Endothelial cell of umbilical vein (primary cell): ENCODE results near the gene BCL7C. TPM values are rescaled to one million over a fixed set of nuclear protein-coding genes. Genes with fewer than 3 reads are reported as not detected.

ENCODE experiments used
- BruUV-seq: library from RNA; stranded (reverse); fragments of 400-500 nt; replicated peaks from 2 replicates; lab custom pipeline; 2021; lab: Mats Ljungman, UMichigan
- CTCF ChIA-PET: fragments of 300-600, 350-600 bp; sonication (Branson Sonifier 250); formaldehyde crosslinking; loops from one replicate; lab custom pipeline; 2021; ENCODE audit warnings: antibody characterized with exemption, inconsistent platforms; lab: Charles Lee
- POLR2A ChIA-PET: fragments of 300-600, 350-600 bp; sonication (Branson Sonifier 250); formaldehyde crosslinking; loops from one replicate; lab custom pipeline; 2021; ENCODE audit warnings: antibody characterized with exemption, inconsistent platforms; lab: Charles Lee
- DNase-seq: peaks from one replicate; pipeline ENCODE4 v3.0.0-alpha.2; 2011; ENCODE audit warnings: low read depth, low spot score
- FAIRE-seq: peaks from 2 replicates; lab custom pipeline; 2011; peaks lifted over from hg19 to GRCh38; lab: Jason Lieb, UNC
- H2AFZ ChIP-seq: 2 replicates; pipeline ENCODE4 v1.6.0; 2012; ENCODE audit warnings: low read depth, low read length, control low read depth, inconsistent platforms
- H3K27ac ChIP-seq: 2 replicates; pipeline ENCODE4 v1.5.1; 2011; ENCODE audit warnings: low read depth, mild to moderate bottlenecking, control low read depth, low read length, moderate library complexity; ENCODE audit not compliant: insufficient read depth
- H3K27me3 ChIP-seq, 2 experiments: 2 replicates each; pipeline versions ENCODE4 v1.6.0 to v1.6.1; 2011; ENCODE audit warnings: low read length in 2 of 2, mixed read lengths in 1 of 2; ENCODE audit not compliant: control insufficient read depth in 2 of 2, insufficient read depth in 2 of 2
- H3K36me3 ChIP-seq, 2 experiments: 2 replicates in 1 of 2; 3 replicates in 1 of 2; pipeline ENCODE4 v1.5.1; 2011; ENCODE audit warnings: low read length in 2 of 2, mild to moderate bottlenecking in 1 of 2, moderate library complexity in 1 of 2; ENCODE audit not compliant: control insufficient read depth in 2 of 2, insufficient read depth in 2 of 2; ENCODE audit errors: extremely low read depth in 1 of 2
- H3K4me1 ChIP-seq: 3 replicates; pipeline ENCODE4 v1.5.1; 2011; ENCODE audit warnings: mild to moderate bottlenecking, low read length; ENCODE audit not compliant: control insufficient read depth, insufficient read depth; ENCODE audit errors: extremely low read depth
- H3K4me2 ChIP-seq: 2 replicates; pipeline ENCODE4 v1.6.1; 2011; ENCODE audit warnings: low read length, control low read depth, mixed read lengths; ENCODE audit not compliant: insufficient read depth
- H3K4me3 ChIP-seq, 3 experiments: fragments of 200-600 bp in 1 of 3; sonication (generic), shearing (Covaris generic) in 1 of 3; replicated peaks in 1 of 3; 2 replicates each; pipeline ENCODE4 v1.5.1; 2011 to 2016; ENCODE audit warnings: control low read depth in 3 of 3, low read length in 3 of 3, mild to moderate bottlenecking in 2 of 3, inconsistent platforms in 1 of 3, low read depth in 1 of 3, moderate library complexity in 1 of 3; ENCODE audit not compliant: insufficient read depth in 1 of 3
- H3K79me2 ChIP-seq: 2 replicates; pipeline ENCODE4 v1.6.0; 2012; ENCODE audit warnings: low read length, inconsistent platforms; ENCODE audit not compliant: control insufficient read depth, insufficient read depth
- H3K9ac ChIP-seq: replicated peaks from 2 replicates; pipeline ENCODE3; 2011; ENCODE audit warnings: low read length, control low read depth; ENCODE audit not compliant: insufficient read depth; ENCODE audit errors: extremely low read depth
- H3K9me1 ChIP-seq: replicated peaks from 3 replicates; pipeline ENCODE4 v1.6.0; 2011; ENCODE audit warnings: mild to moderate bottlenecking, low read length; ENCODE audit not compliant: control insufficient read depth, insufficient read depth; ENCODE audit errors: extremely low read depth
- H3K9me3 ChIP-seq: replicated peaks from 2 replicates; pipeline ENCODE4 v1.5.1; 2012; ENCODE audit warnings: low read length, inconsistent platforms; ENCODE audit not compliant: control insufficient read depth, insufficient read depth
- H4K20me1 ChIP-seq: replicated peaks from 2 replicates; pipeline ENCODE3; 2011; ENCODE audit warnings: mild to moderate bottlenecking, low read length; ENCODE audit not compliant: control insufficient read depth, insufficient read depth; ENCODE audit errors: extremely low read depth
- FOS ChIP-seq: IDR thresholded peaks from 2 replicates; pipeline ENCODE4 v1.6.1; 2011; ENCODE audit warnings: mild to moderate bottlenecking, low read length, moderate library complexity, borderline replicate concordance; ENCODE audit not compliant: insufficient read depth
- GATA2 ChIP-seq: IDR thresholded peaks from 2 replicates; pipeline ENCODE4 v1.7.0; 2011; ENCODE audit warnings: low read depth, mild to moderate bottlenecking, moderate library complexity, mixed read lengths, low read length; ENCODE audit not compliant: insufficient read length, insufficient read depth
- JUN ChIP-seq: IDR thresholded peaks from 2 replicates; pipeline ENCODE4 v1.6.1; 2011; ENCODE audit warnings: borderline replicate concordance, low read depth; ENCODE audit not compliant: insufficient read length, insufficient read depth
- MAX ChIP-seq: IDR thresholded peaks from 2 replicates; pipeline ENCODE4 v1.6.1; 2011; ENCODE audit not compliant: insufficient read depth, insufficient read length
- POLR2A ChIP-seq: IDR thresholded peaks from 2 replicates; pipeline ENCODE4 v1.6.1; 2012; ENCODE audit warnings: low read depth, mild to moderate bottlenecking, control low read depth, low read length
- dilution Hi-C: fragments of 300-500 bp; cut with MboI; formaldehyde crosslinking; loops from one replicate; pipeline ENCODE4 v1.15.0; 2019; ENCODE audit warnings: low sequenced_read_pairs; ENCODE audit not compliant: extremely low pct_ligation_motif_present
- intact Hi-C: fragments of 100-400 bp; cut with micrococcal nuclease; formaldehyde crosslinking; loops from one replicate; pipeline ENCODE4 v1.10.0; 2022
- polyA plus RNA-seq, 4 experiments: library from polyadenylated mRNA; depleted of rRNA in 3 of 4; stranded (reverse) in 3 of 4; unstranded in 1 of 4; fragments of >200 nt; gene quantifications; 2 replicates each; pipeline versions ENCODE4 v1.2.1 to v1.2.3, GENCODE V29; 2011 to 2012; ENCODE audit warnings: missing spikeins in 1 of 4
- total RNA-seq: library from RNA; stranded (reverse); gene quantifications from 2 replicates; pipeline ENCODE4 v1.2.3, GENCODE V29; 2021
- TF ChIP-seq, protein P1 (sequence below), 2 donors: IDR thresholded peaks; 1 replicate in 1 of 2; 2 replicates in 1 of 2; pipeline ENCODE4 v1.5.1; 2011; ENCODE audit warnings: low read length in 2 of 2, mild to moderate bottlenecking in 2 of 2, moderate library complexity in 2 of 2, control low read depth in 1 of 2, inconsistent platforms in 1 of 2, low read depth in 1 of 2; ENCODE audit not compliant: insufficient read depth in 1 of 2; ENCODE audit errors: extremely low read depth in 1 of 2

BCL7C gene
- total and polyA plus RNA-seq, 2 donors (not counting 3 experiments of a cell fraction or from before 2014, with no cell fraction given) = 30.2 to 38.3 TPM

GRCh38 chr16:30899794-30900193 is 5.9 kb upstream of the BCL7C start:
- Histone ChIP-seq H3K9ac (no peak overlapping the region), H3K9me1 (no peaks in the 10 kb centered on the region), H3K4me3 (no peak overlapping the region), H3K4me1 (peaks cover 30% of the 10 kb centered on the region), H2AFZ (no peak overlapping the region), H3K27ac (no peak overlapping the region), H3K9me3 (no peaks in the 10 kb centered on the region), H3K79me2 (no peaks in the 10 kb centered on the region), H3K4me2 (no peak overlapping the region), H3K36me3 (no peaks in the 10 kb centered on the region), H4K20me1 (no peaks in the 10 kb centered on the region), H3K27me3 (no peaks in the 10 kb centered on the region)
- CTCF ChIA-PET = no interaction called here
- POLR2A ChIA-PET = no interaction called here
- no peak for TF ChIP-seq JUN
- TF ChIP-seq POLR2A = no peak
- TF ChIP-seq FOS = no peak
- TF ChIP-seq GATA2 = no peak
- TF ChIP-seq MAX = no peak
- TF ChIP-seq, protein P1, sequence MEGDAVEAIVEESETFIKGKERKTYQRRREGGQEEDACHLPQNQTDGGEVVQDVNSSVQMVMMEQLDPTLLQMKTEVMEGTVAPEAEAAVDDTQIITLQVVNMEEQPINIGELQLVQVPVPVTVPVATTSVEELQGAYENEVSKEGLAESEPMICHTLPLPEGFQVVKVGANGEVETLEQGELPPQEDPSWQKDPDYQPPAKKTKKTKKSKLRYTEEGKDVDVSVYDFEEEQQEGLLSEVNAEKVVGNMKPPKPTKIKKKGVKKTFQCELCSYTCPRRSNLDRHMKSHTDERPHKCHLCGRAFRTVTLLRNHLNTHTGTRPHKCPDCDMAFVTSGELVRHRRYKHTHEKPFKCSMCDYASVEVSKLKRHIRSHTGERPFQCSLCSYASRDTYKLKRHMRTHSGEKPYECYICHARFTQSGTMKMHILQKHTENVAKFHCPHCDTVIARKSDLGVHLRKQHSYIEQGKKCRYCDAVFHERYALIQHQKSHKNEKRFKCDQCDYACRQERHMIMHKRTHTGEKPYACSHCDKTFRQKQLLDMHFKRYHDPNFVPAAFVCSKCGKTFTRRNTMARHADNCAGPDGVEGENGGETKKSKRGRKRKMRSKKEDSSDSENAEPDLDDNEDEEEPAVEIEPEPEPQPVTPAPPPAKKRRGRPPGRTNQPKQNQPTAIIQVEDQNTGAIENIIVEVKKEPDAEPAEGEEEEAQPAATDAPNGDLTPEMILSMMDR (IDR thresholded peaks at IDR 0.05; ENCODE audit: extremely low read depth in 1 of 2, insufficient read depth in 1 of 2, low read depth in 1 of 2, low read length in 2 of 2) = no peak
- intact Hi-C loops = no loop called here
- dilution Hi-C loops = no loop called here
- FAIRE-seq (no peak), DNase-seq (no peak)
- no TSS peak for BruUV-seq
